ENCODE measurements around the gene CNOT1.

- TF ChIP-seq GATA2 (IDR thresholded peaks at IDR 0.05; ENCODE audit: low read depth, low read length): no peak
- TF ChIP-seq GATA3 (IDR thresholded peaks at IDR 0.05; ENCODE audit: low read depth, low read length): no peak
These were observed 136.9 kb downstream of the CNOT1 start for GRCh38 chr16:58492735-58493134.
